Fibroblast of lung (primary cell): Measurements from ENCODE around the gene YEATS4. TPM values are rescaled to one million over a fixed set of nuclear protein-coding genes. Genes with fewer than 3 reads are reported as not detected.

Experiments
- DNase-seq, 2 donors: peaks; one replicate each; pipeline versions ENCODE4 v3.0.0 to v3.0.0-alpha.2; 2010; ENCODE audit warnings: low read depth in 2 of 2
- H2AFZ ChIP-seq: 2 replicates; pipeline ENCODE4 v1.5.1; 2012; ENCODE audit warnings: low read length, control low read depth, inconsistent platforms
- H3K27ac ChIP-seq: 2 replicates; pipeline ENCODE4 v1.5.1; 2011; ENCODE audit warnings: low read length, control low read depth; ENCODE audit not compliant: insufficient read depth
- H3K27me3 ChIP-seq: 2 replicates; pipeline ENCODE4 v1.5.1; 2011; ENCODE audit warnings: mild to moderate bottlenecking, low read length; ENCODE audit not compliant: control insufficient read depth, insufficient read depth
- H3K36me3 ChIP-seq: 2 replicates; pipeline ENCODE4 v1.5.1; 2011; ENCODE audit warnings: low read length; ENCODE audit not compliant: control insufficient read depth, insufficient read depth
- H3K4me1 ChIP-seq: 2 replicates; pipeline ENCODE4 v1.5.1; 2011; ENCODE audit warnings: low read length; ENCODE audit not compliant: control insufficient read depth, insufficient read depth; ENCODE audit errors: extremely low read depth
- H3K4me2 ChIP-seq: 2 replicates; pipeline ENCODE4 v1.5.1; 2011; ENCODE audit warnings: low read length, control low read depth; ENCODE audit not compliant: insufficient read depth; ENCODE audit errors: extremely low read depth
- H3K4me3 ChIP-seq, 4 experiments: fragments of 200-600 bp in 1 of 4; sonication (generic) in 1 of 4; replicated peaks in 1 of 4; 2 replicates each; pipeline ENCODE4 v1.5.1; 2011 to 2016; ENCODE audit warnings: low read length in 4 of 4, low read depth in 3 of 4, mild to moderate bottlenecking in 3 of 4, control low read depth in 2 of 4, inconsistent platforms in 1 of 4, mixed read lengths in 1 of 4; ENCODE audit not compliant: insufficient read depth in 1 of 4; ENCODE audit errors: control extremely low read depth in 1 of 4
- H3K79me2 ChIP-seq: 2 replicates; pipeline ENCODE4 v1.5.1; 2012; ENCODE audit warnings: mild to moderate bottlenecking, low read length, inconsistent platforms; ENCODE audit not compliant: control insufficient read depth, insufficient read depth
- H3K9ac ChIP-seq: 2 replicates; pipeline ENCODE4 v1.5.1; 2011; ENCODE audit warnings: mild to moderate bottlenecking, low read length, control low read depth; ENCODE audit not compliant: insufficient read depth
- H3K9me3 ChIP-seq: 2 replicates; pipeline ENCODE4 v1.5.1; 2012; ENCODE audit warnings: low read depth, low read length; ENCODE audit not compliant: control insufficient read depth, insufficient read depth
- H4K20me1 ChIP-seq: 2 replicates; pipeline ENCODE4 v1.5.1; 2011; ENCODE audit warnings: low read length; ENCODE audit not compliant: control insufficient read depth, insufficient read depth; ENCODE audit errors: extremely low read depth
- CTCF ChIP-seq, 2 donors: IDR thresholded peaks in 1 of 2; conservative IDR thresholded peaks in 1 of 2; 1 replicate in 1 of 2; 2 replicates in 1 of 2; pipeline ENCODE4 v1.5.1; 2011 to 2012; ENCODE audit warnings: low read length in 2 of 2, control low read depth in 1 of 2, inconsistent platforms in 1 of 2, low read depth in 1 of 2, mild to moderate bottlenecking in 1 of 2
- EZH2 ChIP-seq: IDR thresholded peaks from 2 replicates; pipeline ENCODE4 v1.5.1; 2012; ENCODE audit warnings: low read length, control low read depth, mild to moderate bottlenecking; ENCODE audit errors: missing control alignments
- polyA plus RNA-seq, 2 donors: library from polyadenylated mRNA; depleted of rRNA in 1 of 2; stranded (reverse) in 1 of 2; unstranded in 1 of 2; fragments of >200 nt; gene quantifications; 2 replicates each; pipeline ENCODE4 v1.2.1, GENCODE V29; 2011 to 2012; ENCODE audit warnings: missing spikeins in 1 of 2
- total RNA-seq: library from RNA; depleted of rRNA; stranded (reverse); fragments of >200 nt; gene quantifications from 2 replicates; pipeline ENCODE4 v1.2.1, GENCODE V29; 2014

Gene YEATS4
- total and polyA plus RNA-seq, 2 donors (not counting 1 experiment from before 2014, with no cell fraction given) = 14.1 to 16.3 TPM

GRCh38 chr12:69392179-69392928, 32.8 kb downstream of the YEATS4 start:
- TF ChIP-seq EZH2 = no peak
- no peak for TF ChIP-seq CTCF (conservative IDR thresholded peaks at IDR 0.05 in 1 of 2, IDR thresholded peaks at IDR 0.05 in 1 of 2; ENCODE audit: low read depth in 1 of 2, low read length in 2 of 2)
- H3K9me3 ChIP-seq = no peaks in the 10 kb centered on the region
- no peaks in the 10 kb centered on the region for H3K79me2 ChIP-seq
- no peak overlapping the region for H3K9ac ChIP-seq
- H3K4me2 ChIP-seq = no peak overlapping the region
- no peak overlapping the region for H3K27ac ChIP-seq
- no peak overlapping the region for H3K4me3 ChIP-seq
- no peak overlapping the region for H2AFZ ChIP-seq
- peaks cover 6% of the 10 kb centered on the region for H3K4me1 ChIP-seq
- no peaks in the 10 kb centered on the region for H3K27me3 ChIP-seq
- H4K20me1 ChIP-seq = no peaks in the 10 kb centered on the region
- no peaks in the 10 kb centered on the region for H3K36me3 ChIP-seq
- peak in 1 of 2 donors; percentile 48 for DNase-seq

GRCh38 chr12:69396041-69396440, 36.5 kb downstream of the YEATS4 start:
- no peak overlapping the region for H3K27ac ChIP-seq
- H3K27me3 ChIP-seq = no peaks in the 10 kb centered on the region
- no peak overlapping the region for H3K4me2 ChIP-seq
- DNase-seq = peak in 1 of 2 donors; percentile 77
- no peaks in the 10 kb centered on the region for H3K79me2 ChIP-seq
- no peaks in the 10 kb centered on the region for H4K20me1 ChIP-seq
- H3K4me1 ChIP-seq = peaks cover 4% of the 10 kb centered on the region
- H3K9ac ChIP-seq = no peak overlapping the region
- H2AFZ ChIP-seq = no peak overlapping the region
- no peaks in the 10 kb centered on the region for H3K36me3 ChIP-seq
- no peak for TF ChIP-seq EZH2
- TF ChIP-seq CTCF (conservative IDR thresholded peaks at IDR 0.05 in 1 of 2, IDR thresholded peaks at IDR 0.05 in 1 of 2; ENCODE audit: low read depth in 1 of 2, low read length in 2 of 2) = no peak
- H3K9me3 ChIP-seq = no peaks in the 10 kb centered on the region
- no peak overlapping the region for H3K4me3 ChIP-seq

- no peak for DNase-seq
- Histone ChIP-seq H2AFZ (no peak overlapping the region), H3K9me3 (no peaks in the 10 kb centered on the region), H3K4me2 (no peak overlapping the region), H3K36me3 (no peaks in the 10 kb centered on the region), H3K27ac (no peak overlapping the region), H4K20me1 (no peaks in the 10 kb centered on the region), H3K4me3 (no peak overlapping the region), H3K79me2 (no peaks in the 10 kb centered on the region), H3K9ac (no peak overlapping the region), H3K27me3 (no peaks in the 10 kb centered on the region), H3K4me1 (peaks cover 3% of the 10 kb centered on the region)
- no peak for TF ChIP-seq CTCF (conservative IDR thresholded peaks at IDR 0.05 in 1 of 2, IDR thresholded peaks at IDR 0.05 in 1 of 2; ENCODE audit: low read depth in 1 of 2, low read length in 2 of 2)
- TF ChIP-seq EZH2 = no peak
Observed at GRCh38 chr12:69396963-69397362, 37.4 kb downstream of the YEATS4 start.
